ENCODE data around the gene NRG3.

The NRG3 gene

GRCh38 chr10:82850191-82850590 is 975.2 kb downstream of the NRG3 start:
- Histone ChIP-seq H3K4me3 (no peak overlapping the region), H3K9me3 (ENCODE audit: low read depth, low read length) (no peaks in the 10 kb centered on the region), H3K27ac (no peak overlapping the region), H3K36me3 (ENCODE audit: insufficient read depth, low read length) (no peaks in the 10 kb centered on the region), H3K9ac (ENCODE audit: insufficient read length) (no peak overlapping the region)
- no peak for DNase-seq (ENCODE audit: low read depth, low spot score)
- no peak for TF ChIP-seq FOXP2 (optimal IDR thresholded peaks at IDR 0.05; ENCODE audit: control extremely low read depth, extremely low read length, insufficient read depth)
- TF ChIP-seq EZH2 (IDR thresholded peaks at IDR 0.05) = no peak
- no peak for TF ChIP-seq POLR2AphosphoS5 (IDR thresholded peaks at IDR 0.05; ENCODE audit: borderline replicate concordance, low read depth, low read length)

GRCh38 chr10:82856957-82857613 is 982.1 kb downstream of the NRG3 start:
- H3K9ac ChIP-seq (ENCODE audit: insufficient read length) = no peak overlapping the region
- H3K27ac ChIP-seq = no peak overlapping the region
- no peak for DNase-seq (ENCODE audit: low read depth, low spot score)
- H3K4me3 ChIP-seq = no peak overlapping the region
- no peaks in the 10 kb centered on the region for H3K9me3 ChIP-seq (ENCODE audit: low read depth, low read length)
- TF ChIP-seq FOXP2 (optimal IDR thresholded peaks at IDR 0.05; ENCODE audit: control extremely low read depth, extremely low read length, insufficient read depth) (no peak), EZH2 (IDR thresholded peaks at IDR 0.05) (no peak), POLR2AphosphoS5 (IDR thresholded peaks at IDR 0.05; ENCODE audit: borderline replicate concordance, low read depth, low read length) (no peak)
- no peaks in the 10 kb centered on the region for H3K36me3 ChIP-seq (ENCODE audit: insufficient read depth, low read length)

- Histone ChIP-seq H3K36me3 (ENCODE audit: insufficient read depth, low read length) (no peaks in the 10 kb centered on the region), H3K9me3 (ENCODE audit: low read depth, low read length) (no peaks in the 10 kb centered on the region), H3K27ac (no peak overlapping the region), H3K4me3 (no peak overlapping the region), H3K9ac (ENCODE audit: insufficient read length) (no peak overlapping the region)
- no peak for TF ChIP-seq POLR2AphosphoS5 (IDR thresholded peaks at IDR 0.05; ENCODE audit: borderline replicate concordance, low read depth, low read length)
- no peak for TF ChIP-seq EZH2 (IDR thresholded peaks at IDR 0.05)
- TF ChIP-seq FOXP2 (optimal IDR thresholded peaks at IDR 0.05; ENCODE audit: control extremely low read depth, extremely low read length, insufficient read depth) = no peak
- no peak for DNase-seq (ENCODE audit: low read depth, low spot score)
These were observed 986.9 kb downstream of the NRG3 start for GRCh38 chr10:82861889-82862288.

- no peaks in the 10 kb centered on the region for H3K36me3 ChIP-seq (ENCODE audit: insufficient read depth, low read length)
- no peak overlapping the region for H3K4me3 ChIP-seq
- no peak for TF ChIP-seq FOXP2 (optimal IDR thresholded peaks at IDR 0.05; ENCODE audit: control extremely low read depth, extremely low read length, insufficient read depth)
- no peak for TF ChIP-seq EZH2 (IDR thresholded peaks at IDR 0.05)
- TF ChIP-seq POLR2AphosphoS5 (IDR thresholded peaks at IDR 0.05; ENCODE audit: borderline replicate concordance, low read depth, low read length) = no peak
- no peak for DNase-seq (ENCODE audit: low read depth, low spot score)
- H3K27ac ChIP-seq = no peak overlapping the region
- no peak overlapping the region for H3K9ac ChIP-seq (ENCODE audit: insufficient read length)
- H3K9me3 ChIP-seq (ENCODE audit: low read depth, low read length) = no peaks in the 10 kb centered on the region
These were observed 990.4 kb downstream of the NRG3 start for GRCh38 chr10:82865366-82865765.

- Histone ChIP-seq H3K4me3 (no peak overlapping the region), H3K9me3 (ENCODE audit: low read depth, low read length) (no peaks in the 10 kb centered on the region), H3K9ac (ENCODE audit: insufficient read length) (no peak overlapping the region), H3K27ac (no peak overlapping the region), H3K36me3 (ENCODE audit: insufficient read depth, low read length) (no peaks in the 10 kb centered on the region)
- no peak for TF ChIP-seq POLR2AphosphoS5 (IDR thresholded peaks at IDR 0.05; ENCODE audit: borderline replicate concordance, low read depth, low read length)
- no peak for TF ChIP-seq FOXP2 (optimal IDR thresholded peaks at IDR 0.05; ENCODE audit: control extremely low read depth, extremely low read length, insufficient read depth)
- no peak for TF ChIP-seq EZH2 (IDR thresholded peaks at IDR 0.05)
- DNase-seq (ENCODE audit: low read depth, low spot score) = no peak
These were observed 991.5 kb downstream of the NRG3 start for GRCh38 chr10:82866424-82867020.

- no peak overlapping the region for H3K9ac ChIP-seq (ENCODE audit: insufficient read length)
- DNase-seq (ENCODE audit: low read depth, low spot score) = no peak
- H3K27ac ChIP-seq = 0 out of 2 replicates have a peak overlapping the region, but pooled peaks have one; percentile 13
- H3K4me3 ChIP-seq = no peak overlapping the region
- no peaks in the 10 kb centered on the region for H3K36me3 ChIP-seq (ENCODE audit: insufficient read depth, low read length)
- no peaks in the 10 kb centered on the region for H3K9me3 ChIP-seq (ENCODE audit: low read depth, low read length)
- no peak for TF ChIP-seq EZH2 (IDR thresholded peaks at IDR 0.05)
- TF ChIP-seq POLR2AphosphoS5 (IDR thresholded peaks at IDR 0.05; ENCODE audit: borderline replicate concordance, low read depth, low read length) = no peak
- no peak for TF ChIP-seq FOXP2 (optimal IDR thresholded peaks at IDR 0.05; ENCODE audit: control extremely low read depth, extremely low read length, insufficient read depth)
These were observed 992.1 kb downstream of the NRG3 start for GRCh38 chr10:82867056-82867455.

GRCh38 chr10:82874671-82875070 is 999.7 kb downstream of the NRG3 start:
- H3K36me3 ChIP-seq (ENCODE audit: insufficient read depth, low read length) = no peaks in the 10 kb centered on the region
- DNase-seq (ENCODE audit: low read depth, low spot score) = no peak
- H3K9ac ChIP-seq (ENCODE audit: insufficient read length) = no peak overlapping the region
- no peaks in the 10 kb centered on the region for H3K9me3 ChIP-seq (ENCODE audit: low read depth, low read length)
- no peak overlapping the region for H3K4me3 ChIP-seq
- H3K27ac ChIP-seq = no peak overlapping the region
- no peak for TF ChIP-seq FOXP2 (optimal IDR thresholded peaks at IDR 0.05; ENCODE audit: control extremely low read depth, extremely low read length, insufficient read depth)
- TF ChIP-seq EZH2 (IDR thresholded peaks at IDR 0.05) = no peak
- TF ChIP-seq POLR2AphosphoS5 (IDR thresholded peaks at IDR 0.05; ENCODE audit: borderline replicate concordance, low read depth, low read length) = no peak

- TF ChIP-seq EZH2 (IDR thresholded peaks at IDR 0.05) (no peak), FOXP2 (optimal IDR thresholded peaks at IDR 0.05; ENCODE audit: control extremely low read depth, extremely low read length, insufficient read depth) (no peak), POLR2AphosphoS5 (IDR thresholded peaks at IDR 0.05; ENCODE audit: borderline replicate concordance, low read depth, low read length) (no peak)
- H3K9ac ChIP-seq (ENCODE audit: insufficient read length) = no peak overlapping the region
- DNase-seq (ENCODE audit: low read depth, low spot score) = peak; percentile 10
- H3K4me3 ChIP-seq = no peak overlapping the region
- no peak overlapping the region for H3K27ac ChIP-seq
- no peaks in the 10 kb centered on the region for H3K36me3 ChIP-seq (ENCODE audit: insufficient read depth, low read length)
- H3K9me3 ChIP-seq (ENCODE audit: low read depth, low read length) = no peaks in the 10 kb centered on the region
These were observed 1005.8 kb downstream of the NRG3 start for GRCh38 chr10:82880776-82881290.

Data from SK-N-MC (cell line).